ENCODE measurements around the gene LNPEP. TPM values are rescaled to one million over a fixed set of nuclear protein-coding genes. Genes with fewer than 3 reads are reported as not detected.

LNPEP gene
- total RNA-seq, 4 donors from 2014 or later = 40.4 to 71.8 (median 51.3) TPM

DNA sequence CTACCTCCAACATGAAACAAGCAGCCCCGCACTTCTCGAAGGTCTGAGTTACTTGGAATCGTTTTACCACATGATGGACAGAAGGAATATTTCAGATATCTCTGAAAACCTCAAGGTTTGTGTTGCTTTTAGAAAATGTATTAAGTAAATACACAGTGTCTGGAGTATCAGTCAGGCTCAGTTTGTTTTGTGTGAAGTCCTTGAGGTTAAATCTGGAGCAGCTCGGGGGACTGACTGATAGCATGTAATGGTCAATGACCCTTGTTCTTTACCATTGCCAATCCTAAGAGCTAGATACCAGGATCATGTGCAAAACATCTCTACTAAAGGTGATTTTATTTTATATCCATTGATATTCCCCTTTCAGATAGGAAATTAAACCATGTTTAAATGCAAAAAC, 26.9 kb upstream of the LNPEP start:
- TF ChIP-seq POLR2A (IDR thresholded peaks at IDR 0.05) = no peak
- TF ChIP-seq, protein P1, sequence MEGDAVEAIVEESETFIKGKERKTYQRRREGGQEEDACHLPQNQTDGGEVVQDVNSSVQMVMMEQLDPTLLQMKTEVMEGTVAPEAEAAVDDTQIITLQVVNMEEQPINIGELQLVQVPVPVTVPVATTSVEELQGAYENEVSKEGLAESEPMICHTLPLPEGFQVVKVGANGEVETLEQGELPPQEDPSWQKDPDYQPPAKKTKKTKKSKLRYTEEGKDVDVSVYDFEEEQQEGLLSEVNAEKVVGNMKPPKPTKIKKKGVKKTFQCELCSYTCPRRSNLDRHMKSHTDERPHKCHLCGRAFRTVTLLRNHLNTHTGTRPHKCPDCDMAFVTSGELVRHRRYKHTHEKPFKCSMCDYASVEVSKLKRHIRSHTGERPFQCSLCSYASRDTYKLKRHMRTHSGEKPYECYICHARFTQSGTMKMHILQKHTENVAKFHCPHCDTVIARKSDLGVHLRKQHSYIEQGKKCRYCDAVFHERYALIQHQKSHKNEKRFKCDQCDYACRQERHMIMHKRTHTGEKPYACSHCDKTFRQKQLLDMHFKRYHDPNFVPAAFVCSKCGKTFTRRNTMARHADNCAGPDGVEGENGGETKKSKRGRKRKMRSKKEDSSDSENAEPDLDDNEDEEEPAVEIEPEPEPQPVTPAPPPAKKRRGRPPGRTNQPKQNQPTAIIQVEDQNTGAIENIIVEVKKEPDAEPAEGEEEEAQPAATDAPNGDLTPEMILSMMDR (IDR thresholded peaks at IDR 0.05) = no peak
- TF ChIP-seq EP300 (IDR thresholded peaks at IDR 0.05) = no peak
- no peak overlapping the region for H3K4me3 ChIP-seq
- no peak overlapping the region for H3K27ac ChIP-seq
- no peaks in the 10 kb centered on the region for H3K9me3 ChIP-seq
- WGBS, 2 donors = 85 to 87% methylated on average over 4 of the region's 4 CpGs
- H3K27me3 ChIP-seq = no peaks in the 10 kb centered on the region
- H3K4me1 ChIP-seq = peaks cover 0 to 4% (median 0%) of the 10 kb centered on the region in 4 donors
- no peak for DNase-seq (ENCODE audit: low spot score in 2 of 2)
- peaks cover 0 to 34% (median 0%) of the 10 kb centered on the region in 3 donors for H3K36me3 ChIP-seq

DNA sequence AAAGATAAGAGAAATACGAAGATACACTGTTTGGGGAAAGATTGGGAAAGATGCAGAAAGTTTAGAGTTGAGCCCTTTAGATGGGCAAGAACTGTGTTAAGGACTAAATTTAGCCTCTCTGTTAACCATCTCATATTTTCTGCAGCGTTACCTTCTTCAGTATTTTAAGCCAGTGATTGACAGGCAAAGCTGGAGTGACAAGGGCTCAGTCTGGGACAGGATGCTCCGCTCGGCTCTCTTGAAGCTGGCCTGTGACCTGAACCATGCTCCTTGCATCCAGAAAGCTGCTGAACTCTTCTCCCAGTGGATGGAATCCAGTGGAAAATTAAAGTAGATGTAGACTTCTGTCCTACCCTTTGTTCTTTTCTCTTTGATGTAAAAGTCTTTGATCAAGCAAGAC, 26.4 kb upstream of the LNPEP start:
- DNase-seq (ENCODE audit: low spot score in 2 of 2) = no peak
- H3K4me3 ChIP-seq = no peak overlapping the region
- no peak for TF ChIP-seq EP300 (IDR thresholded peaks at IDR 0.05)
- TF ChIP-seq POLR2A (IDR thresholded peaks at IDR 0.05) = no peak
- TF ChIP-seq, protein P1 (IDR thresholded peaks at IDR 0.05) = no peak
- H3K27me3 ChIP-seq = no peaks in the 10 kb centered on the region
- no peak overlapping the region for H3K27ac ChIP-seq
- no peaks in the 10 kb centered on the region for H3K9me3 ChIP-seq
- H3K36me3 ChIP-seq = peaks cover 0 to 35% (median 0%) of the 10 kb centered on the region in 3 donors
- WGBS, 2 donors = 83 to 92% methylated on average over 4 of the region's 4 CpGs
- no peaks in the 10 kb centered on the region for H3K4me1 ChIP-seq

DNA sequence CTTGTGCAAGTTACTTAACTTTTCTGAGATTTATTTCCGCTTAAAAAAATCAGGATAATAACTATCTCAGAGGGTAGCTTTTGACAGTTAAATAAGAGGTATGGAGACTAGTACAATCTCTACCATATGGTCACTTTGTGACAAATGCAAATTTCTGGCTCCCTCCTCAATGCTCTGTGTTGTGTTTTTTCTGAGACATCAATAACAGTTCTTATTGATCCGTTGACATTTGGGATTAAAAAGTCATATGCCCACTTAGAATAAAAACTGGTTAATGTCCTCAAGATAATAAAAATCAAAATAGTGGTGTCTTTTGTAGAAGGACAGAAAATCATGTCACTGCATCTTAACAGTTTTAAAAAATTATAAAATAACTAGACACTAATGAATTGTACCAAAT, 24.7 kb upstream of the LNPEP start:
- Histone ChIP-seq H3K27me3 (no peaks in the 10 kb centered on the region), H3K4me1 (no peaks in the 10 kb centered on the region), H3K9me3 (no peaks in the 10 kb centered on the region), H3K27ac (no peak overlapping the region), H3K4me3 (no peak overlapping the region), H3K36me3 (peaks cover 0 to 41% (median 0%) of the 10 kb centered on the region in 3 donors)
- 90 to 95% methylated on average over 2 of the region's 2 CpGs for WGBS, 2 donors
- TF ChIP-seq POLR2A (IDR thresholded peaks at IDR 0.05) (no peak), EP300 (IDR thresholded peaks at IDR 0.05) (no peak)
- TF ChIP-seq, protein P1 (IDR thresholded peaks at IDR 0.05) = no peak
- no peak for DNase-seq (ENCODE audit: low spot score in 2 of 2)

DNA sequence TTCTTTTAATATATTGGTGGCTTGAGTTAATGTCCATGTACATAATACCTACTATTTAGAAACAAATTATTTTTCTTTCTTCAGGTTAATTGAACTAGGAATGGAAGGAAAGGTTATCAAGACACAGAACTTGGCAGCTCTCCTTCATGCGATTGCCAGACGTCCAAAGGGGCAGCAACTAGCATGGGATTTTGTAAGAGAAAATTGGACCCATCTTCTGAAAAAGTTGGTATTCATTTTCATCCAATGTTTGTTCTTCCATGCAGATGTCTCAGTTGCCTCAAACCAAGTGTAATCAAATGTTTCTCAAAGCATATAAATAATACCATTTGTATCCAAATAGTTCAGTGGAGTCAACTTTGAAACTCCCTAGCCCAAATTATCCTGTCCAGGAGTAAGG, 22.6 kb upstream of the LNPEP start:
- TF ChIP-seq, protein P1 (IDR thresholded peaks at IDR 0.05) = no peak
- TF ChIP-seq POLR2A (IDR thresholded peaks at IDR 0.05) (no peak), EP300 (IDR thresholded peaks at IDR 0.05) (no peak)
- Histone ChIP-seq H3K4me3 (no peak overlapping the region), H3K27ac (no peak overlapping the region), H3K27me3 (no peaks in the 10 kb centered on the region), H3K4me1 (no peaks in the 10 kb centered on the region), H3K9me3 (no peaks in the 10 kb centered on the region), H3K36me3 (peaks cover 0 to 57% (median 0%) of the 10 kb centered on the region in 3 donors)
- DNase-seq (ENCODE audit: low spot score in 2 of 2) = no peak
- WGBS, 2 donors = 71 to 77% methylated on average over 2 of the region's 2 CpGs

DNA sequence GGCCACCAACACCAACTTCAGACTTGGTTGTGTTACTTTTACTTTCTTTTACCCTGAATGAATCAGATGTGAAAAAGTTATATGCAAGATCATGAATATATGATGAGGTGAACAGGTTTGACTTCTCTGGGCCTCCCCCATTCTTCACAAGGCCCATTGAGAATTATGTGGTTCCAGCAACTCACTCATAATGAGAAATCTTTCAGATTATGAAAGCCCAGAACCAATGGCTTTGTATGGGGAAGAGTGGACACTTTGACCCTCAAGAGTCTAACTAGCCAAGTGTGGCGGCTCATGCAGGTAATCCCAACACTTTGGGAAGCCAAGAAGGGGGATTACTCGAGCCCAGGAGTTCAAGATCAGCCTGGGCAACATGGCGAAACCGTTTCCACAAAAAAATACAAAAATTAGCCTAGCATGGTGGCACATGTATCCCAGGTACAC, 16.1 kb upstream of the LNPEP start:
- no peaks in the 10 kb centered on the region for H3K27me3 ChIP-seq
- no peak overlapping the region for H3K4me3 ChIP-seq
- WGBS, 2 donors = 76 to 87% methylated on average over 4 of the region's 4 CpGs
- H3K4me1 ChIP-seq = no peaks in the 10 kb centered on the region
- H3K27ac ChIP-seq = no peak overlapping the region
- no peaks in the 10 kb centered on the region for H3K9me3 ChIP-seq
- no peak for DNase-seq (ENCODE audit: low spot score in 2 of 2)
- H3K36me3 ChIP-seq = peaks cover 0 to 47% (median 0%) of the 10 kb centered on the region in 3 donors
- TF ChIP-seq, protein P1 (IDR thresholded peaks at IDR 0.05) = no peak
- no peak for TF ChIP-seq EP300 (IDR thresholded peaks at IDR 0.05)
- no peak for TF ChIP-seq POLR2A (IDR thresholded peaks at IDR 0.05)
